IPS DF 4.7 (cell line): ENCODE data around the gene FAM227B.
"Not testable (repeated sequence)": the region's sequence is repeated elsewhere in the genome, so short reads cannot be mapped to it uniquely, and the experiment has no call there.

Source experiments
- DNase-seq: peaks from one replicate; pipeline ENCODE4 v3.0.0-alpha.2; 2013; ENCODE audit warnings: low spot score; ENCODE audit errors: extremely low read depth

Gene FAM227B

GRCh38 chr15:49380912-49381311, 239.7 kb downstream of the FAM227B start:
- DNase-seq: peak; percentile 11

- no peak for DNase-seq
Observed at GRCh38 chr15:49379996-49380395, 240.6 kb downstream of the FAM227B start.

GRCh38 chr15:49372366-49372765, 248.3 kb downstream of the FAM227B start:
- peak; percentile 16 for DNase-seq

GRCh38 chr15:49370782-49371181, 249.8 kb downstream of the FAM227B start:
- DNase-seq: no peak

GRCh38 chr15:49366496-49366895, 254.1 kb downstream of the FAM227B start:
- no peak for DNase-seq

GRCh38 chr15:49361370-49361769, 259.2 kb downstream of the FAM227B start:
- no peak for DNase-seq

GRCh38 chr15:49354439-49354838, 266.2 kb downstream of the FAM227B start:
- not testable (repeated sequence) for DNase-seq

GRCh38 chr15:49343546-49343945, 277.1 kb downstream of the FAM227B start:
- DNase-seq: no peak

GRCh38 chr15:49339656-49340055, 281.0 kb downstream of the FAM227B start:
- no peak for DNase-seq

- no peak for DNase-seq
Observed at GRCh38 chr15:49331951-49332350, 288.7 kb downstream of the FAM227B start.

GRCh38 chr15:49331442-49331841, 289.2 kb downstream of the FAM227B start:
- DNase-seq: no peak

GRCh38 chr15:49330166-49330565, 290.5 kb downstream of the FAM227B start:
- DNase-seq: no peak

- peak; percentile 71 for DNase-seq
Observed at GRCh38 chr15:49328941-49329340, 291.7 kb downstream of the FAM227B start.

GRCh38 chr15:49327927-49328326, 292.7 kb downstream of the FAM227B start:
- no peak for DNase-seq

- no peak for DNase-seq
Observed at GRCh38 chr15:49323207-49323606, 297.4 kb downstream of the FAM227B start.

GRCh38 chr15:49320351-49320750, 300.3 kb downstream of the FAM227B start:
- DNase-seq: no peak

GRCh38 chr15:49315391-49315823, 305.2 kb downstream of the FAM227B start:
- peak; percentile 53 for DNase-seq

GRCh38 chr15:49314716-49315115, 305.9 kb downstream of the FAM227B start:
- DNase-seq: no peak

GRCh38 chr15:49313650-49314049, 307.0 kb downstream of the FAM227B start:
- no peak for DNase-seq

- no peak for DNase-seq
Observed at GRCh38 chr15:49309889-49310288, 310.7 kb downstream of the FAM227B start.

GRCh38 chr15:49308686-49309085, 311.9 kb downstream of the FAM227B start:
- no peak for DNase-seq

- no peak for DNase-seq
Observed at GRCh38 chr15:49306551-49306950, 314.1 kb downstream of the FAM227B start.

- DNase-seq: no peak
Observed at GRCh38 chr15:49303003-49303402, 317.6 kb downstream of the FAM227B start.

GRCh38 chr15:49301562-49301961, 319.1 kb downstream of the FAM227B start:
- no peak for DNase-seq
